Testis (tissue), 3 donors: ENCODE measurements around the gene C19orf73. TPM values are rescaled to one million over a fixed set of nuclear protein-coding genes. Genes with fewer than 3 reads are reported as not detected.
"Not testable (repeated sequence)": the region's sequence is repeated elsewhere in the genome, so short reads cannot be mapped to it uniquely, and the experiment has no call there.

Source experiments
- DNase-seq: peaks from one replicate; pipeline ENCODE4 v3.0.0-alpha.2; 2019
- H3K27ac ChIP-seq, 2 donors: fragments of 200-600 bp; sonication (generic); one replicate each; pipeline ENCODE4 v1.5.1; 2019
- H3K27me3 ChIP-seq: fragments of 200-600 bp; sonication (generic); one replicate; pipeline ENCODE4 v1.5.1; 2019
- H3K36me3 ChIP-seq: fragments of 200-600 bp; sonication (generic); one replicate; pipeline ENCODE4 v1.5.1; 2017; ENCODE audit warnings: low read depth; ENCODE audit errors: missing control alignments
- H3K4me1 ChIP-seq: fragments of 200-600 bp; sonication (generic); one replicate; pipeline ENCODE4 v1.5.1; 2019
- H3K4me3 ChIP-seq, 2 donors: fragments of 200-600 bp; sonication (generic); one replicate each; pipeline ENCODE4 v1.5.1; 2017 to 2019
- H3K9me3 ChIP-seq: fragments of 200-600 bp; sonication (generic); one replicate; pipeline ENCODE4 v1.5.1; 2017
- POLR2A ChIP-seq: fragments of 450-650 bp; IDR thresholded peaks from one replicate; pipeline ENCODE4 v1.6.1; 2017; ENCODE audit warnings: antibody characterized with exemption, mild to moderate bottlenecking, moderate library complexity
- WGBS, 2 donors: methylation state at CpG; one replicate each; pipeline ENCODE4 v1.1.5; 2018; 5-methylcytosine and 5-hydroxymethylcytosine counted together
- intact Hi-C: fragments of 100-400 bp; cut with DNase I; formaldehyde crosslinking; loops from one replicate; pipeline ENCODE4 v1.15.1; 2023; ENCODE audit warnings: low total_unique reads
- polyA plus RNA-seq: library from polyadenylated mRNA; stranded (reverse); fragments of 350-450 nt; fragmentation: Illumina TruSeq; extraction: RNeasy Lipid Tissue Mini Kit (QIAGEN cat#74804); gene quantifications from one replicate; pipeline ENCODE4 v1.2.3, GENCODE V29; 2014; ENCODE audit warnings: low read depth, low replicate concordance; ENCODE audit not compliant: insufficient read depth
- total RNA-seq, 2 donors: library from RNA; depleted of rRNA; stranded (reverse); fragments of >200 nt; gene quantifications; one replicate each; pipeline ENCODE4 v1.2.3, GENCODE V29; 2016
- TF ChIP-seq, protein P1 (sequence below), 3 experiments: fragments of 450-650 bp in 2 of 3; fragments of 200-600 bp in 1 of 3; sonication (generic) in 1 of 3; IDR thresholded peaks; one replicate each; pipeline ENCODE4 v1.5.1; 2016 to 2019; ENCODE audit warnings: antibody characterized with exemption in 3 of 3, mild to moderate bottlenecking in 2 of 3, moderate library complexity in 1 of 3

The C19orf73 gene
- total and polyA plus RNA-seq, 3 donors from 2014 or later: 1.5 to 8.5 (median 4.0) TPM

DNA sequence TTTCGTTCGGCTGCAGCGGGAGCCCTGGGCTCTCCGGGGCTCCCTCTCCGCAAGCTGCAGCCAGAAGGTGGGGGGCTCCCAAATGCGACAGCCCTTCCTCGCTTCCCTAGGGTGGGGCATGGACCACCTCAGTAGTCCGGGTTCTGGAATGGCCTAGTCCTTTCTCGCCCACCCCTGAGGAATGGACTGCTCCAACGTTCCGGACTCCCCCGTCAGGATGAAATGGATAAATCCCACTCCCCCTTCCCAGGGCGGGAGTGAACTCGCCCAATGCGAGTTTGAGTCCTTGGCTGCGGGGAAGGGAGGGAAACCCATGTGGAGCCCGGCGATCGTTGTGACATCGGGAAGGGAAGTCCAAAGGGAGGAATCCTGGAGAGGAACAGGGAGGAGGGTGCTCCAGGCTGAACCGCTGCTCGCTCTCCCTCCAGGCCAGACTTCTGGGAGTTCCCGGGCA is 30.7 kb upstream of the C19orf73 start:
- no peaks in the 10 kb centered on the region for H3K36me3 ChIP-seq
- DNase-seq: peak; percentile 82
- no peaks in the 10 kb centered on the region for H3K9me3 ChIP-seq
- H3K27me3 ChIP-seq: no peaks in the 10 kb centered on the region
- H3K27ac ChIP-seq: peak overlapping the region; percentile 67 to 84
- peak overlapping the region; percentile 65 to 72 for H3K4me3 ChIP-seq
- 0 to 1% methylated on average over 18 to 22 of the region's 23 CpGs for WGBS, 2 donors
- intact Hi-C loops: loop anchor here (10.0 kb wide), 1 partner anchor 55 kb away; no protein-coding TSS in a partner anchor
- TF ChIP-seq, protein P1, sequence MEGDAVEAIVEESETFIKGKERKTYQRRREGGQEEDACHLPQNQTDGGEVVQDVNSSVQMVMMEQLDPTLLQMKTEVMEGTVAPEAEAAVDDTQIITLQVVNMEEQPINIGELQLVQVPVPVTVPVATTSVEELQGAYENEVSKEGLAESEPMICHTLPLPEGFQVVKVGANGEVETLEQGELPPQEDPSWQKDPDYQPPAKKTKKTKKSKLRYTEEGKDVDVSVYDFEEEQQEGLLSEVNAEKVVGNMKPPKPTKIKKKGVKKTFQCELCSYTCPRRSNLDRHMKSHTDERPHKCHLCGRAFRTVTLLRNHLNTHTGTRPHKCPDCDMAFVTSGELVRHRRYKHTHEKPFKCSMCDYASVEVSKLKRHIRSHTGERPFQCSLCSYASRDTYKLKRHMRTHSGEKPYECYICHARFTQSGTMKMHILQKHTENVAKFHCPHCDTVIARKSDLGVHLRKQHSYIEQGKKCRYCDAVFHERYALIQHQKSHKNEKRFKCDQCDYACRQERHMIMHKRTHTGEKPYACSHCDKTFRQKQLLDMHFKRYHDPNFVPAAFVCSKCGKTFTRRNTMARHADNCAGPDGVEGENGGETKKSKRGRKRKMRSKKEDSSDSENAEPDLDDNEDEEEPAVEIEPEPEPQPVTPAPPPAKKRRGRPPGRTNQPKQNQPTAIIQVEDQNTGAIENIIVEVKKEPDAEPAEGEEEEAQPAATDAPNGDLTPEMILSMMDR (IDR thresholded peaks at IDR 0.05): no peak
- no peak for TF ChIP-seq POLR2A
- H3K4me1 ChIP-seq: peaks cover 22% of the 10 kb centered on the region

GRCh38 chr19:49148784-49149651 is 30.1 kb upstream of the C19orf73 start:
- peaks cover 22% of the 10 kb centered on the region for H3K4me1 ChIP-seq
- H3K36me3 ChIP-seq: no peaks in the 10 kb centered on the region
- intact Hi-C loops: loop anchor here (10.0 kb wide), 1 partner anchor 54 kb away; no protein-coding TSS in a partner anchor
- peak; percentile 100 for DNase-seq
- peak overlapping the region; percentile 67 to 84 for H3K27ac ChIP-seq
- H3K4me3 ChIP-seq: peak overlapping the region; percentile 65 to 72
- no peaks in the 10 kb centered on the region for H3K9me3 ChIP-seq
- TF ChIP-seq, protein P1 (IDR thresholded peaks at IDR 0.05): no peak
- TF ChIP-seq POLR2A: peak; percentile 24
- 2 to 4% methylated on average over 28 to 44 of the region's 49 CpGs for WGBS, 2 donors
- H3K27me3 ChIP-seq: no peaks in the 10 kb centered on the region

- no peak for TF ChIP-seq POLR2A
- TF ChIP-seq, protein P1 (IDR thresholded peaks at IDR 0.05): no peak
- Histone ChIP-seq H3K4me1 (peaks cover 22% of the 10 kb centered on the region), H3K4me3 (peak overlapping the region in 1 of 2 donors; percentile 72), H3K27ac (peak overlapping the region in 1 of 2 donors; percentile 84), H3K9me3 (no peaks in the 10 kb centered on the region), H3K27me3 (no peaks in the 10 kb centered on the region), H3K36me3 (no peaks in the 10 kb centered on the region)
- intact Hi-C loops: loop anchor here (10.0 kb wide), 1 partner anchor 53 kb away; no protein-coding TSS in a partner anchor
- 38 to 67% methylated on average over 6 to 11 of the region's 11 CpGs for WGBS, 2 donors
- DNase-seq: no peak
Observed at GRCh38 chr19:49148044-49148682, 29.2 kb upstream of the C19orf73 start.

DNA sequence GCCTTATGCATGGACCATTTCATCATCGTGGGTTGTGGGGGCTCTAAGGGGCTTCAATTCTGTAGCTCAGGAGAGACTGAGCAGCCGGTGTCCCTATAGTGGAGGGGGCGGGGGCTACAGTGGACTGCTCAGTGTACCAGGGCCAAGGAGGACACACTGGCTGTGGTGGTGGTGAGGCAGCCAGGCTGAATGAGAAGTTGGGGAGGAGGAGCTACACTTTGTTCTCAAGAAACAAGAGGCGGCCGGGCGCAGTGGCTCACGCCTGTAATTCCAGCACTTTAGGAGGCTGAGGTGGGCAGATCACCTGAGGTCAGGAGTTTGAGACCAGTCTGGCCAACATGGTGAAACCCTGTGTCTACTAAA is 27.4 kb upstream of the C19orf73 start:
- H3K27ac ChIP-seq, H3K36me3 ChIP-seq, DNase-seq, H3K27me3 ChIP-seq, H3K9me3 ChIP-seq, H3K4me3 ChIP-seq: not testable (repeated sequence)
- intact Hi-C loops: loop anchor here (10.0 kb wide), 1 partner anchor 52 kb away; no protein-coding TSS in a partner anchor
- 36 to 51% methylated on average over 5 to 7 of the region's 7 CpGs for WGBS, 2 donors
- H3K4me1 ChIP-seq: peaks cover 17% of the 10 kb centered on the region
